Adrenal gland (tissue), 5 donors: ENCODE data around the gene BDKRB1.

Experiments used
- CTCF ChIP-seq, 6 experiments: fragments of 450-650 bp in 4 of 6; fragments of 200-600 bp in 2 of 6; sonication (generic) in 1 of 6; IDR thresholded peaks; 1 replicate in 5 of 6; 2 replicates in 1 of 6; pipeline versions ENCODE4 v1.5.1 to v1.8.0; 2016 to 2021; ENCODE audit warnings: antibody characterized with exemption in 6 of 6, mild to moderate bottlenecking in 2 of 6, moderate library complexity in 1 of 6
- POLR2A ChIP-seq, 2 donors: fragments of 450-650 bp; IDR thresholded peaks; one replicate each; pipeline ENCODE4 v1.6.1; 2017; ENCODE audit warnings: antibody characterized with exemption in 2 of 2, mild to moderate bottlenecking in 2 of 2, moderate library complexity in 1 of 2
- donor health status: DM: no; HTN: no; CAD: no.

DNA sequence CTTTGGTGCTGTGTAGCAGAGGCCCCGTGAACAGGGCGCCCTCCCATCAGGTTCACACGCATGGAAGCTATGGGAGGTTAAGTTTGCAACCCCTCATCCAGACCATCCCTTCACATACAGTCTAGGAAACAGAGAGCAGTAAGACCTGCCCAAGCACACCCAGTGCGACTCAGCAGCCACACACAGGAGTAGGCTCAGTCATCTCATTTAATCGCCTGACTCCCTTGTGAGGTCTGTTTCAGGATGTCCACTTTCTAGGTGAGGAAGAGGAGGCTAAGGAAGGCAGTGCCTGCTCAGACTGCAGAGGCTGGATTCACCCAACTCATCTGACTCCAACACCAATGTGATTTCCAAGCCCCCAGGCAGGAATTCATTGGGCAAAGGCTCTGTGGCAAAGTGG lies 11.9 kb downstream of the BDKRB1 start:
- no peak for TF ChIP-seq CTCF (IDR thresholded peaks at IDR 0.05)
- TF ChIP-seq POLR2A (IDR thresholded peaks at IDR 0.05) = no peak
